ENCODE results near the gene FOXN3.

FOXN3 gene

GRCh38 chr14:89267656-89268055, 149.4 kb downstream of the FOXN3 start:
- TF ChIP-seq ZFX (IDR thresholded peaks at IDR 0.05; ENCODE audit: borderline replicate concordance) = no peak
- TF ChIP-seq, protein P1, sequence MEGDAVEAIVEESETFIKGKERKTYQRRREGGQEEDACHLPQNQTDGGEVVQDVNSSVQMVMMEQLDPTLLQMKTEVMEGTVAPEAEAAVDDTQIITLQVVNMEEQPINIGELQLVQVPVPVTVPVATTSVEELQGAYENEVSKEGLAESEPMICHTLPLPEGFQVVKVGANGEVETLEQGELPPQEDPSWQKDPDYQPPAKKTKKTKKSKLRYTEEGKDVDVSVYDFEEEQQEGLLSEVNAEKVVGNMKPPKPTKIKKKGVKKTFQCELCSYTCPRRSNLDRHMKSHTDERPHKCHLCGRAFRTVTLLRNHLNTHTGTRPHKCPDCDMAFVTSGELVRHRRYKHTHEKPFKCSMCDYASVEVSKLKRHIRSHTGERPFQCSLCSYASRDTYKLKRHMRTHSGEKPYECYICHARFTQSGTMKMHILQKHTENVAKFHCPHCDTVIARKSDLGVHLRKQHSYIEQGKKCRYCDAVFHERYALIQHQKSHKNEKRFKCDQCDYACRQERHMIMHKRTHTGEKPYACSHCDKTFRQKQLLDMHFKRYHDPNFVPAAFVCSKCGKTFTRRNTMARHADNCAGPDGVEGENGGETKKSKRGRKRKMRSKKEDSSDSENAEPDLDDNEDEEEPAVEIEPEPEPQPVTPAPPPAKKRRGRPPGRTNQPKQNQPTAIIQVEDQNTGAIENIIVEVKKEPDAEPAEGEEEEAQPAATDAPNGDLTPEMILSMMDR (IDR thresholded peaks at IDR 0.05) = no peak
- H3K27ac ChIP-seq = no peak overlapping the region

GRCh38 chr14:89267163-89267562, 149.9 kb downstream of the FOXN3 start:
- TF ChIP-seq, protein P1 (IDR thresholded peaks at IDR 0.05) = no peak
- no peak for TF ChIP-seq ZFX (IDR thresholded peaks at IDR 0.05; ENCODE audit: borderline replicate concordance)
- H3K27ac ChIP-seq = no peak overlapping the region

- H3K27ac ChIP-seq = no peak overlapping the region
- no peak for TF ChIP-seq ZFX (IDR thresholded peaks at IDR 0.05; ENCODE audit: borderline replicate concordance)
- TF ChIP-seq, protein P1 (IDR thresholded peaks at IDR 0.05) = no peak
Observed at GRCh38 chr14:89266754-89267153, 150.3 kb downstream of the FOXN3 start.

DNA sequence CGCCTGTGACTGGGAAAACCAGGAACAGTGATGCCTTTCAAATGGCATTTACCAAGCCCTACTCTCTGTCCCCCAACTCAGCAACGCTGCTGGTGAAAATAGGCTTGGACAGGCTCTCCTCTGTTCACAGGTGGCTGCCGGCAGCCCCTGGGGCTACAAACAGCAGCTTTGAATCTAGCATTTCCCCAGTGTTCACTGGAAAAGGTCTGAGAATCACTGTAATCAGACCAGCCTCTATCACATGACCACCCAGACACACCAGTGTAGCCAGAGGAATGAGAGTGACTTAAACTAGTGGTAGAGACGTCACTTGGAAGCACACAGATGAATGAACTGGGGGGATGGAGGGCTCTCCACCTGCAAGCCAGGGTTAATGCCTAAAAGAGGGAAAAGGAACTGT, 151.8 kb downstream of the FOXN3 start:
- H3K27ac ChIP-seq = no peak overlapping the region
- TF ChIP-seq, protein P1 (IDR thresholded peaks at IDR 0.05) = no peak
- TF ChIP-seq ZFX (IDR thresholded peaks at IDR 0.05; ENCODE audit: borderline replicate concordance) = no peak

- H3K27ac ChIP-seq = no peak overlapping the region
- TF ChIP-seq ZFX (IDR thresholded peaks at IDR 0.05; ENCODE audit: borderline replicate concordance) = no peak
- TF ChIP-seq, protein P1 (IDR thresholded peaks at IDR 0.05) = no peak
Observed at GRCh38 chr14:89264196-89264800, 152.7 kb downstream of the FOXN3 start.

- H3K27ac ChIP-seq = no peak overlapping the region
- TF ChIP-seq ZFX (IDR thresholded peaks at IDR 0.05; ENCODE audit: borderline replicate concordance) = no peak
- TF ChIP-seq, protein P1 (IDR thresholded peaks at IDR 0.05) = no peak
Observed at GRCh38 chr14:89262041-89262440, 155.0 kb downstream of the FOXN3 start.

DNA sequence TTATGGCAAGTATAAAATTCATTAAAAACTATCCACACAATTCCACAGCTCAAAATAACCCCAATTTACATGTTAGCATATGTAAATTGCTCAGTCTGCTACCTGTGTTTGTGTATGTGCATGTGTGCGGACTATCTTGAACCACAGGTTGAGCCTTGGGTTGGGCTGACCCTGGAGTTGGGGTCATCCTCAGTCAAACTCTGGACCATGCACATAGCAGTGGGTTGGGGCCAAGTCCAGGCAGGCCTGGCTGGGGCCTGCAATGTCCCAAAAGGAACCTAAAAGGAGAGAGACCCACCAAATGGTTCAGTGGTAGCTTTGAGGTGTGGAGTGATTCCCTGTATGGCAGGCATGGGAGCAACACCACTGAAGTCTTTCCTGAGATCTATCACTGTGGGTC, 156.1 kb downstream of the FOXN3 start:
- no peak for TF ChIP-seq ZFX (IDR thresholded peaks at IDR 0.05; ENCODE audit: borderline replicate concordance)
- TF ChIP-seq, protein P1 (IDR thresholded peaks at IDR 0.05) = no peak
- no peak overlapping the region for H3K27ac ChIP-seq

Measured in 22Rv1 (cell line).